ENCODE measurements around the gene TMEM151B. TPM values are rescaled to one million over a fixed set of nuclear protein-coding genes. Genes with fewer than 3 reads are reported as not detected.

Gene TMEM151B
- total RNA-seq, 1 experiment from 2014 or later, result not detected

GRCh38 chr6:44276667-44277640 lies 6.7 kb downstream of the TMEM151B start:
- no peak overlapping the region for H3K4me3 ChIP-seq (replicated peaks in 1 of 2; ENCODE audit: low read depth in 1 of 2, low read length in 2 of 2)
- BruUV-seq (replicated peaks), result no TSS peak
- H3K9me3 ChIP-seq (ENCODE audit: control insufficient read depth in 1 of 2, insufficient read depth in 1 of 2, low read depth in 1 of 2, low read length in 2 of 2), result no peaks in the 10 kb centered on the region
- intact Hi-C loops (cut with micrococcal nuclease), result no loop called here
- no peaks in the 10 kb centered on the region for H3K79me2 ChIP-seq (ENCODE audit: insufficient read depth, low read length)
- H3K4me1 ChIP-seq (ENCODE audit: control insufficient read depth in 1 of 2, insufficient read depth in 2 of 2, low read length in 2 of 2), result peaks cover 6 to 12% of the 10 kb centered on the region in 2 experiments
- H3K4me2 ChIP-seq (ENCODE audit: low read length), result no peak overlapping the region
- DNase-seq (ENCODE audit: low read depth, low spot score), result no peak
- ChIA-PET CTCF (interaction anchor here (1.8 kb wide), 1 partner anchor 9 kb away, joined by 6 read pairs; no protein-coding TSS in a partner anchor), POLR2A (no interaction called here), RAD21 (ENCODE audit: low non-redundant PET in 1 of 2, low total read pairs in 2 of 2, uncharacterized antibody in 2 of 2, unreplicated experiment in 2 of 2) (no interaction called here)
- TF ChIP-seq SP1 (IDR thresholded peaks at IDR 0.05; ENCODE audit: low read depth) (no peak), TCF7L2 (IDR thresholded peaks at IDR 0.05; ENCODE audit: borderline replicate concordance, extremely low read depth, insufficient read depth, insufficient read length) (no peak), EZH2 (IDR thresholded peaks at IDR 0.05) (no peak), JUND (IDR thresholded peaks at IDR 0.05) (no peak), ELF1 (IDR thresholded peaks at IDR 0.05; ENCODE audit: borderline replicate concordance, low read depth) (no peak), ZNF274 (IDR thresholded peaks at IDR 0.05; ENCODE audit: low read depth, low read length) (no peak)
- no peaks in the 10 kb centered on the region for H3K36me3 ChIP-seq (ENCODE audit: control insufficient read depth in 1 of 2, insufficient read depth in 2 of 2, low read length in 2 of 2)
- H3K9ac ChIP-seq (ENCODE audit: low read length), result no peak overlapping the region
- no peak overlapping the region for H3K27ac ChIP-seq (ENCODE audit: low read depth, low read length)
- ATAC-seq, result no peak
- H4K20me1 ChIP-seq (ENCODE audit: insufficient read depth), result no peaks in the 10 kb centered on the region
- no peak overlapping the region for H2AFZ ChIP-seq (ENCODE audit: low read depth, low read length, poor library complexity, severe bottlenecking)
- no peaks in the 10 kb centered on the region for H3K9me2 ChIP-seq (ENCODE audit: insufficient read depth)
- no peaks in the 10 kb centered on the region; the same call in 1 of the 2 replicates for H3K27me3 ChIP-seq (ENCODE audit: insufficient read depth, low read length)

GRCh38 chr6:44277763-44278162 lies 7.5 kb downstream of the TMEM151B start:
- RAD21 ChIA-PET (ENCODE audit: low non-redundant PET in 1 of 2, low total read pairs in 2 of 2, uncharacterized antibody in 2 of 2, unreplicated experiment in 2 of 2), result no interaction called here
- no peak for TF ChIP-seq POLR2AphosphoS5 (IDR thresholded peaks at IDR 0.05; ENCODE audit: low read depth, low read length)
- TF ChIP-seq, protein P1, sequence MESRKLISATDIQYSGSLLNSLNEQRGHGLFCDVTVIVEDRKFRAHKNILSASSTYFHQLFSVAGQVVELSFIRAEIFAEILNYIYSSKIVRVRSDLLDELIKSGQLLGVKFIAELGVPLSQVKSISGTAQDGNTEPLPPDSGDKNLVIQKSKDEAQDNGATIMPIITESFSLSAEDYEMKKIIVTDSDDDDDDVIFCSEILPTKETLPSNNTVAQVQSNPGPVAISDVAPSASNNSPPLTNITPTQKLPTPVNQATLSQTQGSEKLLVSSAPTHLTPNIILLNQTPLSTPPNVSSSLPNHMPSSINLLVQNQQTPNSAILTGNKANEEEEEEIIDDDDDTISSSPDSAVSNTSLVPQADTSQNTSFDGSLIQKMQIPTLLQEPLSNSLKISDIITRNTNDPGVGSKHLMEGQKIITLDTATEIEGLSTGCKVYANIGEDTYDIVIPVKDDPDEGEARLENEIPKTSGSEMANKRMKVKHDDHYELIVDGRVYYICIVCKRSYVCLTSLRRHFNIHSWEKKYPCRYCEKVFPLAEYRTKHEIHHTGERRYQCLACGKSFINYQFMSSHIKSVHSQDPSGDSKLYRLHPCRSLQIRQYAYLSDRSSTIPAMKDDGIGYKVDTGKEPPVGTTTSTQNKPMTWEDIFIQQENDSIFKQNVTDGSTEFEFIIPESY (IDR thresholded peaks at IDR 0.05; ENCODE audit: extremely low read depth, insufficient replicate concordance, low read length), result no peak
- TF ChIP-seq EZH2 (IDR thresholded peaks at IDR 0.05), result no peak
- TF ChIP-seq, protein P2, sequence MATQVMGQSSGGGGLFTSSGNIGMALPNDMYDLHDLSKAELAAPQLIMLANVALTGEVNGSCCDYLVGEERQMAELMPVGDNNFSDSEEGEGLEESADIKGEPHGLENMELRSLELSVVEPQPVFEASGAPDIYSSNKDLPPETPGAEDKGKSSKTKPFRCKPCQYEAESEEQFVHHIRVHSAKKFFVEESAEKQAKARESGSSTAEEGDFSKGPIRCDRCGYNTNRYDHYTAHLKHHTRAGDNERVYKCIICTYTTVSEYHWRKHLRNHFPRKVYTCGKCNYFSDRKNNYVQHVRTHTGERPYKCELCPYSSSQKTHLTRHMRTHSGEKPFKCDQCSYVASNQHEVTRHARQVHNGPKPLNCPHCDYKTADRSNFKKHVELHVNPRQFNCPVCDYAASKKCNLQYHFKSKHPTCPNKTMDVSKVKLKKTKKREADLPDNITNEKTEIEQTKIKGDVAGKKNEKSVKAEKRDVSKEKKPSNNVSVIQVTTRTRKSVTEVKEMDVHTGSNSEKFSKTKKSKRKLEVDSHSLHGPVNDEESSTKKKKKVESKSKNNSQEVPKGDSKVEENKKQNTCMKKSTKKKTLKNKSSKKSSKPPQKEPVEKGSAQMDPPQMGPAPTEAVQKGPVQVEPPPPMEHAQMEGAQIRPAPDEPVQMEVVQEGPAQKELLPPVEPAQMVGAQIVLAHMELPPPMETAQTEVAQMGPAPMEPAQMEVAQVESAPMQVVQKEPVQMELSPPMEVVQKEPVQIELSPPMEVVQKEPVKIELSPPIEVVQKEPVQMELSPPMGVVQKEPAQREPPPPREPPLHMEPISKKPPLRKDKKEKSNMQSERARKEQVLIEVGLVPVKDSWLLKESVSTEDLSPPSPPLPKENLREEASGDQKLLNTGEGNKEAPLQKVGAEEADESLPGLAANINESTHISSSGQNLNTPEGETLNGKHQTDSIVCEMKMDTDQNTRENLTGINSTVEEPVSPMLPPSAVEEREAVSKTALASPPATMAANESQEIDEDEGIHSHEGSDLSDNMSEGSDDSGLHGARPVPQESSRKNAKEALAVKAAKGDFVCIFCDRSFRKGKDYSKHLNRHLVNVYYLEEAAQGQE (IDR thresholded peaks at IDR 0.05; ENCODE audit: low read depth), result no peak
- TF ChIP-seq ZFX (IDR thresholded peaks at IDR 0.05), result no peak
- no peak for TF ChIP-seq ATF3 (IDR thresholded peaks at IDR 0.05)
- no peak for TF ChIP-seq JUND (IDR thresholded peaks at IDR 0.05)
- TF ChIP-seq ELF1 (IDR thresholded peaks at IDR 0.05; ENCODE audit: borderline replicate concordance, low read depth), result no peak
- TF ChIP-seq RAD21 (IDR thresholded peaks at IDR 0.05; ENCODE audit: low read depth), result no peak
- no peak for TF ChIP-seq CBX3 (IDR thresholded peaks at IDR 0.05; ENCODE audit: low read depth)

More at GRCh38 chr6:44277763-44278162, 7.5 kb downstream of the TMEM151B start:
- BruUV-seq (replicated peaks), result no TSS peak
- H3K9me3 ChIP-seq (ENCODE audit: control insufficient read depth in 1 of 2, insufficient read depth in 1 of 2, low read depth in 1 of 2, low read length in 2 of 2), result no peaks in the 10 kb centered on the region
- CTCF ChIA-PET, result interaction anchor here (1.8 kb wide), 1 partner anchor 10 kb away, joined by 6 read pairs; no protein-coding TSS in a partner anchor
- no peaks in the 10 kb centered on the region for H3K36me3 ChIP-seq (ENCODE audit: control insufficient read depth in 1 of 2, insufficient read depth in 2 of 2, low read length in 2 of 2)
- H3K4me2 ChIP-seq (ENCODE audit: low read length), result no peak overlapping the region
- no peaks in the 10 kb centered on the region for H3K9me2 ChIP-seq (ENCODE audit: insufficient read depth)
- intact Hi-C loops (cut with micrococcal nuclease), result no loop called here
- H3K9ac ChIP-seq (ENCODE audit: low read length), result no peak overlapping the region
- ATAC-seq (no peak), DNase-seq (ENCODE audit: low read depth, low spot score) (no peak)
- H3K4me3 ChIP-seq (replicated peaks in 1 of 2; ENCODE audit: low read depth in 1 of 2, low read length in 2 of 2), result no peak overlapping the region
- no peaks in the 10 kb centered on the region for H4K20me1 ChIP-seq (ENCODE audit: insufficient read depth)
- H2AFZ ChIP-seq (ENCODE audit: low read depth, low read length, poor library complexity, severe bottlenecking), result no peak overlapping the region
- no peak overlapping the region for H3K27ac ChIP-seq (ENCODE audit: low read depth, low read length)
- H3K27me3 ChIP-seq (ENCODE audit: insufficient read depth, low read length), result no peaks in the 10 kb centered on the region; the same call in 1 of the 2 replicates
- peaks cover 6 to 12% of the 10 kb centered on the region in 2 experiments for H3K4me1 ChIP-seq (ENCODE audit: control insufficient read depth in 1 of 2, insufficient read depth in 2 of 2, low read length in 2 of 2)
- POLR2A ChIA-PET, result no interaction called here
- H3K79me2 ChIP-seq (ENCODE audit: insufficient read depth, low read length), result no peaks in the 10 kb centered on the region

All from HCT116 (cell line).